Keratinocyte (primary cell): Measurements from ENCODE around the gene DEFB128. TPM values are rescaled to one million over a fixed set of nuclear protein-coding genes. Genes with fewer than 3 reads are reported as not detected.

Source experiments
- DNase-seq: peaks from one replicate; pipeline ENCODE4 v3.0.0-alpha.2; 2011; ENCODE audit warnings: low read depth, missing footprints, low spot score
- FAIRE-seq: peaks from 2 replicates; lab custom pipeline; 2011; peaks lifted over from hg19 to GRCh38; lab: Jason Lieb, UNC
- H2AFZ ChIP-seq: 2 replicates; pipeline ENCODE4 v1.6.0; 2012; ENCODE audit warnings: low read length, control low read depth, inconsistent platforms; ENCODE audit not compliant: control insufficient read depth
- H3K27ac ChIP-seq: 2 replicates; pipeline ENCODE4 v1.5.1; 2011; ENCODE audit warnings: low read length; ENCODE audit not compliant: control insufficient read depth, insufficient read depth
- H3K27me3 ChIP-seq: 3 replicates; pipeline ENCODE4 v1.6.0; 2011; ENCODE audit warnings: low read length; ENCODE audit not compliant: control insufficient read depth, insufficient read depth; ENCODE audit errors: extremely low read depth
- H3K36me3 ChIP-seq, 2 experiments: 2 replicates in 1 of 2; 3 replicates in 1 of 2; pipeline ENCODE4 v1.5.1; 2011; ENCODE audit warnings: low read length in 2 of 2, mild to moderate bottlenecking in 1 of 2; ENCODE audit not compliant: control insufficient read depth in 2 of 2, insufficient read depth in 2 of 2; ENCODE audit errors: extremely low read depth in 1 of 2
- H3K4me1 ChIP-seq: 3 replicates; pipeline ENCODE4 v1.5.1; 2011; ENCODE audit warnings: low read length; ENCODE audit not compliant: control insufficient read depth, insufficient read depth; ENCODE audit errors: extremely low read depth
- H3K4me2 ChIP-seq: 3 replicates; pipeline ENCODE4 v1.6.0; 2011; ENCODE audit warnings: low read depth, low read length; ENCODE audit not compliant: control insufficient read depth, insufficient read depth; ENCODE audit errors: extremely low read depth
- H3K4me3 ChIP-seq, 3 experiments: fragments of 200-600 bp in 1 of 3; sonication (generic) in 1 of 3; 2 replicates in 2 of 3; 3 replicates in 1 of 3; pipeline ENCODE4 v1.5.1; 2011 to 2016; ENCODE audit warnings: low read length in 3 of 3, mild to moderate bottlenecking in 3 of 3, control low read depth in 2 of 3, inconsistent platforms in 1 of 3, low read depth in 1 of 3, mixed read lengths in 1 of 3, mixed run types in 1 of 3, moderate library complexity in 1 of 3; ENCODE audit not compliant: control insufficient read depth in 2 of 3, insufficient read depth in 2 of 3; ENCODE audit errors: extremely low read depth in 1 of 3
- H3K79me2 ChIP-seq: 2 replicates; pipeline ENCODE4 v1.6.0; 2012; ENCODE audit warnings: low read length; ENCODE audit not compliant: control insufficient read depth, insufficient read depth
- H3K9ac ChIP-seq: 3 replicates; pipeline ENCODE4 v1.6.0; 2011; ENCODE audit warnings: low read length; ENCODE audit not compliant: control insufficient read depth, insufficient read depth; ENCODE audit errors: extremely low read depth
- H3K9me1 ChIP-seq: 3 replicates; pipeline ENCODE4 v1.6.0; 2011; ENCODE audit warnings: low read length; ENCODE audit not compliant: control insufficient read depth, insufficient read depth; ENCODE audit errors: extremely low read depth
- H3K9me3 ChIP-seq: 2 replicates; pipeline ENCODE4 v1.5.1; 2012; ENCODE audit warnings: low read depth, low read length; ENCODE audit not compliant: control insufficient read depth
- H4K20me1 ChIP-seq: 3 replicates; pipeline ENCODE4 v1.6.0; 2011; ENCODE audit warnings: low read length; ENCODE audit not compliant: control insufficient read depth, insufficient read depth; ENCODE audit errors: extremely low read depth
- EZH2 ChIP-seq: IDR thresholded peaks from one replicate; pipeline ENCODE4 v1.6.1; 2012; ENCODE audit warnings: inconsistent platforms, mild to moderate bottlenecking, low read length, moderate library complexity
- dilution Hi-C: fragments of 300-500 bp; cut with MboI; formaldehyde crosslinking; loops from one replicate; pipeline ENCODE4 v1.7.0; 2020; ENCODE audit warnings: low sequenced_read_pairs; ENCODE audit not compliant: extremely low pct_ligation_motif_present
- polyA minus RNA-seq, 3 experiments: library from RNA; depleted of rRNA, polyadenylated mRNA; stranded (reverse); fragments of >200 nt; gene quantifications; 1 replicate in 1 of 3; 2 replicates in 1 of 3; 3 replicates in 1 of 3; pipeline ENCODE4 v1.2.3, GENCODE V29; 2011
- polyA plus RNA-seq, 5 experiments: library from polyadenylated mRNA; depleted of rRNA in 3 of 5; stranded (reverse) in 3 of 5; stranded (forward) in 1 of 5; unstranded in 1 of 5; fragments of >200 nt; gene quantifications; 1 replicate in 1 of 5; 2 replicates in 3 of 5; 3 replicates in 1 of 5; pipeline versions ENCODE4 v1.2.1 to v1.2.3, GENCODE V29; 2011 to 2012; ENCODE audit warnings: missing spikeins in 2 of 5, low read depth in 1 of 5, low replicate concordance in 1 of 5
- TF ChIP-seq, protein P1 (sequence below), 3 experiments: IDR thresholded peaks in 1 of 3; conservative IDR thresholded peaks in 1 of 3; optimal IDR thresholded peaks in 1 of 3; 2 replicates in 2 of 3; 3 replicates in 1 of 3; pipeline versions ENCODE3 to v1.5.1; 2011; ENCODE audit warnings: low read length in 3 of 3, mild to moderate bottlenecking in 3 of 3, moderate library complexity in 2 of 3, control low read depth in 1 of 3, inconsistent platforms in 1 of 3; ENCODE audit not compliant: insufficient read depth in 2 of 3; ENCODE audit errors: extremely low read depth in 1 of 3

Gene DEFB128
- polyA plus RNA-seq (not detected in 3 replicates), polyA minus RNA-seq (not detected in 3 replicates)
- not detected for polyA plus RNA-seq (2011; ENCODE audit: low read depth)
- polyA plus RNA-seq (2011; cell fraction: cytosol; rRNA removed): not detected in 2 replicates
- polyA plus RNA-seq (2011; cell fraction: nucleus; rRNA removed): not detected in 2 replicates
- polyA plus RNA-seq (2012; ENCODE audit: low replicate concordance): not detected in 2 replicates
- not detected for polyA minus RNA-seq (2011; cell fraction: cytosol; rRNA and poly(A)+ RNA removed)
- not detected in 2 replicates for polyA minus RNA-seq (2011; cell fraction: nucleus; rRNA and poly(A)+ RNA removed)

DNA sequence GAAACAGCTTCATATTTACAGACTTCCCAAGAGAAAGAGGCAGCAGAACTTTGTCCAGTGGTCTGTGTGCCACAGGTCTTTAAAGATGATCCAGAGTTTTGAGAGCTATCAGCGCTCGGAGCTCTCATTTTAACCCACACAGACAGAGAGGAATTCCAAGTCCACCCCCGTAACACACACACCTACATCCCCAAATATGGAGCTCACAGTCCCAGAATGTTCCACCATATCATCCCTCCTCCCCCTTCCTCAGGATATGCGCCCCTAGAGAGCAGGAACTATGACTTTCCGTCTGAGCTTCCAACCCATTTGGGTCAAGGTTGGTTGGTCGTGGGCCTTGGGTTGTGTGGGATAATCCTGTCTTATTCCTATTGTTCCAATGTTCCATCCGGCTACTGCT is at the start of gene DEFB128:
Gene DEFB128 (minus strand): TSS at position 101 of the 400 bp plus-strand sequence. CDS start 88 bp downstream, at position 13.
- H3K4me2 ChIP-seq: no peak within 1 kb of the TSS
- no peaks in the 10 kb centered on the region for H3K9me3 ChIP-seq
- TF ChIP-seq, protein P1, sequence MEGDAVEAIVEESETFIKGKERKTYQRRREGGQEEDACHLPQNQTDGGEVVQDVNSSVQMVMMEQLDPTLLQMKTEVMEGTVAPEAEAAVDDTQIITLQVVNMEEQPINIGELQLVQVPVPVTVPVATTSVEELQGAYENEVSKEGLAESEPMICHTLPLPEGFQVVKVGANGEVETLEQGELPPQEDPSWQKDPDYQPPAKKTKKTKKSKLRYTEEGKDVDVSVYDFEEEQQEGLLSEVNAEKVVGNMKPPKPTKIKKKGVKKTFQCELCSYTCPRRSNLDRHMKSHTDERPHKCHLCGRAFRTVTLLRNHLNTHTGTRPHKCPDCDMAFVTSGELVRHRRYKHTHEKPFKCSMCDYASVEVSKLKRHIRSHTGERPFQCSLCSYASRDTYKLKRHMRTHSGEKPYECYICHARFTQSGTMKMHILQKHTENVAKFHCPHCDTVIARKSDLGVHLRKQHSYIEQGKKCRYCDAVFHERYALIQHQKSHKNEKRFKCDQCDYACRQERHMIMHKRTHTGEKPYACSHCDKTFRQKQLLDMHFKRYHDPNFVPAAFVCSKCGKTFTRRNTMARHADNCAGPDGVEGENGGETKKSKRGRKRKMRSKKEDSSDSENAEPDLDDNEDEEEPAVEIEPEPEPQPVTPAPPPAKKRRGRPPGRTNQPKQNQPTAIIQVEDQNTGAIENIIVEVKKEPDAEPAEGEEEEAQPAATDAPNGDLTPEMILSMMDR (optimal IDR thresholded peaks at IDR 0.05 in 1 of 3, IDR thresholded peaks at IDR 0.05 in 1 of 3, conservative IDR thresholded peaks at IDR 0.05 in 1 of 3; ENCODE audit: extremely low read depth in 1 of 3, insufficient read depth in 2 of 3, low read length in 3 of 3): no peak
- no peak for TF ChIP-seq EZH2
- no peaks in the 10 kb centered on the region for H3K9me1 ChIP-seq
- no peaks in the 10 kb centered on the region for H3K36me3 ChIP-seq
- no peaks in the 10 kb centered on the region for H4K20me1 ChIP-seq
- no peaks in the 10 kb centered on the region for H3K4me1 ChIP-seq
- no peak for DNase-seq
- no peaks in the 10 kb centered on the region for H3K79me2 ChIP-seq
- dilution Hi-C loops: no loop called here
- no peak for FAIRE-seq
- H3K27ac ChIP-seq: no peak within 1 kb of the TSS
- H3K4me3 ChIP-seq: no peak within 1 kb of the TSS
- no peak within 1 kb of the TSS for H2AFZ ChIP-seq
- H3K9ac ChIP-seq: no peak within 1 kb of the TSS
- no peaks in the 10 kb centered on the region for H3K27me3 ChIP-seq

DNA sequence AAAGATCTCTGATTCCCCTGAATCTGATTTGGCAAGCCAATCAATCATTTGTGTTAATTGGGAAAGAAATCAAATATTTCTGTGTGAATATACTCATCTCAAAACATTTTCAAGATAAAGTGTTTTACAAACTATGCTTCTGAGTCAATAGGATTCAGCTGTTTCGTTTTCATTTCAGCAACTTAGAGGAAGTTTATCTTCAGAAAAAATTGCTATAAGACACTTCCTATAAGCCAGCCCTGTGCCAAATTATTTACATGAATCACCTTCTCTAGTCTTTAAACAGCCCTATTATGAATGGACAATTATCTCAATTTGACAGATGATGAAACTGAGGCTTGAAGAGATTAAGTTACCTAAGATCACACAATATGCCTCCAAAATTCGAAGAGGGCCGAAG is 48.4 kb upstream of the DEFB128 start:
- no peak overlapping the region for H3K4me3 ChIP-seq
- H3K9me3 ChIP-seq: no peaks in the 10 kb centered on the region
- no peaks in the 10 kb centered on the region for H3K27me3 ChIP-seq
- no peak overlapping the region for H3K9ac ChIP-seq
- H3K36me3 ChIP-seq: no peaks in the 10 kb centered on the region
- no peak overlapping the region for H3K4me2 ChIP-seq
- no peak for DNase-seq
- peaks cover 8% of the 10 kb centered on the region for H3K4me1 ChIP-seq
- no peak for TF ChIP-seq EZH2
- TF ChIP-seq, protein P1 (optimal IDR thresholded peaks at IDR 0.05 in 1 of 3, IDR thresholded peaks at IDR 0.05 in 1 of 3, conservative IDR thresholded peaks at IDR 0.05 in 1 of 3; ENCODE audit: extremely low read depth in 1 of 3, insufficient read depth in 2 of 3, low read length in 3 of 3): no peak
- no peaks in the 10 kb centered on the region for H4K20me1 ChIP-seq
- no peaks in the 10 kb centered on the region for H3K9me1 ChIP-seq
- no peak overlapping the region for H2AFZ ChIP-seq
- H3K27ac ChIP-seq: no peak overlapping the region
- FAIRE-seq: no peak
- dilution Hi-C loops: no loop called here
- no peaks in the 10 kb centered on the region for H3K79me2 ChIP-seq
